Panc1 (cell line): ENCODE results near the gene CSRP3. TPM values are rescaled to one million over a fixed set of nuclear protein-coding genes. Genes with fewer than 3 reads are reported as not detected.

Experiments used
- ATAC-seq: fragments of 200-7000 bp; cut with Tn5 transposase; 2 replicates; pipeline ENCODE4 v1.9.1; 2020; ENCODE audit warnings: mild to moderate bottlenecking, moderate library complexity
- BruUV-seq: library from RNA; stranded (reverse); fragments of 400-500 nt; replicated peaks from 2 replicates; lab custom pipeline; 2021; lab: Mats Ljungman, UMichigan
- CTCF ChIA-PET: fragments of 300-600 bp; sonication (Branson Sonifier 250); formaldehyde crosslinking; loops from one replicate; lab custom pipeline; 2022; ENCODE audit warnings: antibody characterized with exemption; lab: Charles Lee
- POLR2A ChIA-PET: fragments of 300-600 bp; sonication (Branson Sonifier 250); formaldehyde crosslinking; loops from one replicate; lab custom pipeline; 2022; ENCODE audit warnings: antibody characterized with exemption; lab: Charles Lee
- DNase-seq: peaks from one replicate; pipeline ENCODE4 v3.0.0-alpha.2; 2010; ENCODE audit warnings: low read depth, low spot score
- H3K27ac ChIP-seq: 2 replicates; pipeline ENCODE4 v1.5.1; 2011; ENCODE audit warnings: mild to moderate bottlenecking, low read length, inconsistent platforms
- H3K27me3 ChIP-seq: fragments of 200-500 bp; sonication (Bioruptor generic); 2 replicates; pipeline ENCODE4 v1.6.0; 2014; ENCODE audit warnings: low read length, inconsistent platforms; ENCODE audit not compliant: control insufficient read depth, insufficient read depth
- H3K36me3 ChIP-seq: fragments of 200-500 bp; sonication (Bioruptor generic); 2 replicates; pipeline ENCODE4 v1.5.1; 2014; ENCODE audit warnings: inconsistent platforms, mild to moderate bottlenecking, low read length, moderate library complexity; ENCODE audit not compliant: control insufficient read depth, insufficient read depth
- H3K4me1 ChIP-seq: 2 replicates; pipeline ENCODE4 v1.5.1; 2011; ENCODE audit warnings: inconsistent platforms, mild to moderate bottlenecking, low read length, moderate library complexity; ENCODE audit not compliant: control insufficient read depth, insufficient read depth
- H3K4me3 ChIP-seq, 2 experiments: 2 replicates each; pipeline ENCODE4 v1.5.1; 2011 to 2012; ENCODE audit warnings: low read depth in 2 of 2, low read length in 2 of 2, mild to moderate bottlenecking in 2 of 2, inconsistent platforms in 1 of 2, moderate library complexity in 1 of 2
- H3K9me3 ChIP-seq: fragments of 200-500 bp; sonication (Bioruptor generic); 2 replicates; pipeline ENCODE4 v1.5.1; 2014; ENCODE audit warnings: low read depth, mild to moderate bottlenecking, inconsistent platforms, low read length, moderate library complexity; ENCODE audit not compliant: control insufficient read depth, insufficient read depth
- POLR2AphosphoS5 ChIP-seq: IDR thresholded peaks from 2 replicates; pipeline ENCODE4 v1.6.1; 2012; ENCODE audit warnings: mild to moderate bottlenecking, low read depth, low read length, moderate library complexity
- SIN3A ChIP-seq: IDR thresholded peaks from 2 replicates; pipeline ENCODE4 v1.6.1; 2012; ENCODE audit warnings: low read depth, mild to moderate bottlenecking, low read length, moderate library complexity, borderline replicate concordance; ENCODE audit not compliant: insufficient read depth
- TCF7L2 ChIP-seq: IDR thresholded peaks from 2 replicates; pipeline ENCODE4 v1.6.1; 2011; ENCODE audit warnings: mild to moderate bottlenecking, low read depth, low read length, inconsistent platforms
- in situ Hi-C: cut with HindIII; loops from 2 replicates; pipeline ENCODE4 v1.10.0; 2016; ENCODE audit warnings: low sequenced_read_pairs, low pct_unique_long_range_greater_than_20kb
- intact Hi-C: fragments of 100-400 bp; cut with micrococcal nuclease; formaldehyde crosslinking; loops from one replicate; pipeline ENCODE4 v1.10.0; 2022; ENCODE audit not compliant: unreplicated experiment
- total RNA-seq: library from RNA; stranded (reverse); gene quantifications from one replicate; pipeline ENCODE4 v1.2.1, GENCODE V29; 2021; ENCODE audit not compliant: unreplicated experiment
- TF ChIP-seq, protein P1 (sequence below), 2 experiments: IDR thresholded peaks; 2 replicates each; pipeline ENCODE4 v1.6.1; 2011 to 2012; ENCODE audit warnings: low read depth in 2 of 2, control low read depth in 1 of 2, low read length in 1 of 2, mild to moderate bottlenecking in 1 of 2, moderate library complexity in 1 of 2; ENCODE audit not compliant: insufficient read depth in 1 of 2
- TF ChIP-seq, protein P2 (sequence below): fragments of 450-650 bp; IDR thresholded peaks from 2 replicates; pipeline ENCODE4 v1.5.1; 2017; ENCODE audit warnings: mild to moderate bottlenecking

The CSRP3 gene
- total RNA-seq, 1 experiment from 2014 or later, result not detected

DNA sequence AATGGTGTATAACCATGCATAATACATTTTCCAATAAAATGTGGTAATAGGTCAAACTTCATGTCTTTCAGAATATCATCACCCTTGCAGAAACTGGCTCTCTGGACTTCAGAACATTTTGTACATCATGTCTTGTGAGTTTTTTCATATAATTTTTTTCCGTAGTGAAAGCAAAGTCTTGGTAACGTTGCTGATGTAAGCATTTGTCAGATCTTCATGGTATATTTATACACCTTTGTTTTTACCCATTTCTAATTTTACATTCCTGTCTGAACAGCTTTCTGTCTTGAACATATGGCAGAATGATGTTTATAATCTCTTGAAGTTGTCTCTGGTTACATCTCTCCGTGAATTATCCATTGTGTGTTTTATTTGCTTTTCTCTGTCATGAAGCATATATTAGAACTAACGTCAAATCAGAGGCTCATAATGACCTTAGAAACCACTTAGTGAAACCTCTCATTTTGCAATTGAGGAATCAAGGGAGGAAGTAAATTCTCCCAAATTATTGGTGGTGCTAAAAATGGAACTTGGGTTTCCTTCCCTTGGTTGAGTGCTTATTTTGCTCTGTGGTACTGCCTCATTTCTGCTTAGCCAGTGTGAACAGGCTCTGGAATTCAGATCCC lies 37.4 kb downstream of the CSRP3 start:
- TF ChIP-seq, protein P1, sequence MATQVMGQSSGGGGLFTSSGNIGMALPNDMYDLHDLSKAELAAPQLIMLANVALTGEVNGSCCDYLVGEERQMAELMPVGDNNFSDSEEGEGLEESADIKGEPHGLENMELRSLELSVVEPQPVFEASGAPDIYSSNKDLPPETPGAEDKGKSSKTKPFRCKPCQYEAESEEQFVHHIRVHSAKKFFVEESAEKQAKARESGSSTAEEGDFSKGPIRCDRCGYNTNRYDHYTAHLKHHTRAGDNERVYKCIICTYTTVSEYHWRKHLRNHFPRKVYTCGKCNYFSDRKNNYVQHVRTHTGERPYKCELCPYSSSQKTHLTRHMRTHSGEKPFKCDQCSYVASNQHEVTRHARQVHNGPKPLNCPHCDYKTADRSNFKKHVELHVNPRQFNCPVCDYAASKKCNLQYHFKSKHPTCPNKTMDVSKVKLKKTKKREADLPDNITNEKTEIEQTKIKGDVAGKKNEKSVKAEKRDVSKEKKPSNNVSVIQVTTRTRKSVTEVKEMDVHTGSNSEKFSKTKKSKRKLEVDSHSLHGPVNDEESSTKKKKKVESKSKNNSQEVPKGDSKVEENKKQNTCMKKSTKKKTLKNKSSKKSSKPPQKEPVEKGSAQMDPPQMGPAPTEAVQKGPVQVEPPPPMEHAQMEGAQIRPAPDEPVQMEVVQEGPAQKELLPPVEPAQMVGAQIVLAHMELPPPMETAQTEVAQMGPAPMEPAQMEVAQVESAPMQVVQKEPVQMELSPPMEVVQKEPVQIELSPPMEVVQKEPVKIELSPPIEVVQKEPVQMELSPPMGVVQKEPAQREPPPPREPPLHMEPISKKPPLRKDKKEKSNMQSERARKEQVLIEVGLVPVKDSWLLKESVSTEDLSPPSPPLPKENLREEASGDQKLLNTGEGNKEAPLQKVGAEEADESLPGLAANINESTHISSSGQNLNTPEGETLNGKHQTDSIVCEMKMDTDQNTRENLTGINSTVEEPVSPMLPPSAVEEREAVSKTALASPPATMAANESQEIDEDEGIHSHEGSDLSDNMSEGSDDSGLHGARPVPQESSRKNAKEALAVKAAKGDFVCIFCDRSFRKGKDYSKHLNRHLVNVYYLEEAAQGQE (IDR thresholded peaks at IDR 0.05; ENCODE audit: insufficient read depth in 1 of 2, low read depth in 2 of 2, low read length in 1 of 2), result no peak
- TF ChIP-seq POLR2AphosphoS5 (no peak), SIN3A (no peak), TCF7L2 (no peak)
- TF ChIP-seq, protein P2, sequence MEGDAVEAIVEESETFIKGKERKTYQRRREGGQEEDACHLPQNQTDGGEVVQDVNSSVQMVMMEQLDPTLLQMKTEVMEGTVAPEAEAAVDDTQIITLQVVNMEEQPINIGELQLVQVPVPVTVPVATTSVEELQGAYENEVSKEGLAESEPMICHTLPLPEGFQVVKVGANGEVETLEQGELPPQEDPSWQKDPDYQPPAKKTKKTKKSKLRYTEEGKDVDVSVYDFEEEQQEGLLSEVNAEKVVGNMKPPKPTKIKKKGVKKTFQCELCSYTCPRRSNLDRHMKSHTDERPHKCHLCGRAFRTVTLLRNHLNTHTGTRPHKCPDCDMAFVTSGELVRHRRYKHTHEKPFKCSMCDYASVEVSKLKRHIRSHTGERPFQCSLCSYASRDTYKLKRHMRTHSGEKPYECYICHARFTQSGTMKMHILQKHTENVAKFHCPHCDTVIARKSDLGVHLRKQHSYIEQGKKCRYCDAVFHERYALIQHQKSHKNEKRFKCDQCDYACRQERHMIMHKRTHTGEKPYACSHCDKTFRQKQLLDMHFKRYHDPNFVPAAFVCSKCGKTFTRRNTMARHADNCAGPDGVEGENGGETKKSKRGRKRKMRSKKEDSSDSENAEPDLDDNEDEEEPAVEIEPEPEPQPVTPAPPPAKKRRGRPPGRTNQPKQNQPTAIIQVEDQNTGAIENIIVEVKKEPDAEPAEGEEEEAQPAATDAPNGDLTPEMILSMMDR, result no peak
- no peak for DNase-seq
- Histone ChIP-seq H3K27ac (no peak overlapping the region), H3K36me3 (0 out of 2 replicates have a peak, but pooled peaks cover 3% of the 10 kb centered on the region), H3K27me3 (no peaks in the 10 kb centered on the region), H3K4me1 (no peaks in the 10 kb centered on the region), H3K4me3 (no peak overlapping the region), H3K9me3 (no peaks in the 10 kb centered on the region)
- ChIA-PET CTCF (no interaction called here), POLR2A (no interaction called here)
- no TSS peak for BruUV-seq
- intact Hi-C loops (no loop called here), in situ Hi-C loops (no loop called here)
- no peak for ATAC-seq

DNA sequence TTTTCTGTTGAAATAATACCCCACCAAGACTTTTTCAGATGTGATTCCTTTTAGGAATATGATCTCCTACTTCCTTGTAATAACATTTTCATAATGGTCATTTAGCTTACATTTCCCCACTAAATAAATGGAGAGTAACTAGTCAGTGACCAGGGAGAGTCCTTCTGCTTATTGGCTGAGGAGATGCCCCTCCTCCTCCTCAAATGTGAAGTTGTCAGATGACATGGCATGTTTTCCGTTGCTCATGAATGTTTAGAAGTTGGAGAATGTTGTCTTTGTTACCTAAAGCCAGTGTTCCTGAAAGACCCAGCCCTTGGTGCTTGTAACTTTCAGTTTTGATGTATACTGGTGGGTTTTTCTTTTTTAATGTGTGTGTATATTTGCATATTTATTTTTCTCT lies 38.2 kb downstream of the CSRP3 start:
- TF ChIP-seq POLR2AphosphoS5 (no peak), TCF7L2 (no peak), SIN3A (no peak)
- TF ChIP-seq, protein P2, result no peak
- TF ChIP-seq, protein P1 (IDR thresholded peaks at IDR 0.05; ENCODE audit: insufficient read depth in 1 of 2, low read depth in 2 of 2, low read length in 1 of 2), result no peak
- ChIA-PET POLR2A (no interaction called here), CTCF (no interaction called here)
- H3K4me3 ChIP-seq, result no peak overlapping the region
- H3K27ac ChIP-seq, result no peak overlapping the region
- no TSS peak for BruUV-seq
- no peaks in the 10 kb centered on the region for H3K4me1 ChIP-seq
- intact Hi-C loops (no loop called here), in situ Hi-C loops (no loop called here)
- DNase-seq, result no peak
- H3K9me3 ChIP-seq, result no peaks in the 10 kb centered on the region
- peaks cover 5% of the 10 kb centered on the region; the same call in 1 of the 2 replicates for H3K36me3 ChIP-seq
- no peak for ATAC-seq
- no peaks in the 10 kb centered on the region for H3K27me3 ChIP-seq
